PC-9 (cell line): ENCODE measurements around the gene KRT4. TPM values are rescaled to one million over a fixed set of nuclear protein-coding genes. Genes with fewer than 3 reads are reported as not detected.

Experiments used
- BruUV-seq: library from RNA; stranded (reverse); fragments of 400-500 nt; replicated peaks from 2 replicates; lab custom pipeline; 2021; lab: Mats Ljungman, UMichigan
- CTCF ChIA-PET: fragments of 300-600 bp; sonication (Branson Sonifier 250); formaldehyde crosslinking; loops from one replicate; lab custom pipeline; 2022; ENCODE audit warnings: antibody characterized with exemption; lab: Charles Lee
- POLR2A ChIA-PET: fragments of 300-600 bp; sonication (Branson Sonifier 250); formaldehyde crosslinking; loops from one replicate; lab custom pipeline; 2022; ENCODE audit warnings: antibody characterized with exemption; ENCODE audit not compliant: unreplicated experiment; lab: Charles Lee
- DNase-seq, 2 experiments: peaks; one replicate each; pipeline versions ENCODE4 v3.0.0 to v3.0.0-alpha.2; 2015 to 2022; ENCODE audit warnings: mixed read lengths in 1 of 2
- H2AFZ ChIP-seq: fragments of 200-600 bp; sonication (generic); 2 replicates; pipeline ENCODE4 v1.8.1; 2017; ENCODE audit warnings: antibody characterized with exemption
- H3F3A ChIP-seq: fragments of 200-600 bp; sonication (generic); 2 replicates; pipeline ENCODE4 v1.8.1; 2017; ENCODE audit warnings: antibody characterized with exemption, mild to moderate bottlenecking, low read depth; ENCODE audit not compliant: insufficient read depth
- H3K27ac ChIP-seq: fragments of 200-600 bp; sonication (generic); 2 replicates; pipeline ENCODE4 v1.6.1; 2016; ENCODE audit warnings: mixed run types
- H3K27me3 ChIP-seq: fragments of 200-600 bp; sonication (generic); 2 replicates; pipeline ENCODE4 v1.6.1; 2016; ENCODE audit warnings: low read depth, mixed run types; ENCODE audit not compliant: insufficient read depth
- H3K36me3 ChIP-seq: fragments of 200-600 bp; sonication (generic); 2 replicates; pipeline ENCODE4 v1.6.1; 2016; ENCODE audit warnings: low read depth, mixed run types
- H3K4me1 ChIP-seq: fragments of 200-600 bp; sonication (generic); replicated peaks from 2 replicates; pipeline ENCODE4 v1.6.1; 2016; ENCODE audit warnings: mixed run types; ENCODE audit not compliant: insufficient read depth
- H3K4me2 ChIP-seq: fragments of 200-600 bp; sonication (generic); 2 replicates; pipeline ENCODE4 v1.6.1; 2017; ENCODE audit warnings: mixed run types
- H3K4me3 ChIP-seq: fragments of 200-600 bp; sonication (generic); 2 replicates; pipeline ENCODE4 v1.6.1; 2016; ENCODE audit warnings: mixed run types
- H3K79me2 ChIP-seq: fragments of 200-600 bp; sonication (generic); 2 replicates; pipeline ENCODE4 v1.6.1; 2017; ENCODE audit warnings: low read depth, mixed run types
- H3K9me2 ChIP-seq: fragments of 200-600 bp; sonication (generic); 2 replicates; pipeline ENCODE4 v1.8.1; 2017; ENCODE audit warnings: mild to moderate bottlenecking; ENCODE audit not compliant: insufficient read depth
- H3K9me3 ChIP-seq: fragments of 200-600 bp; sonication (generic); 2 replicates; pipeline ENCODE4 v1.8.1; 2016; ENCODE audit warnings: low read depth; ENCODE audit not compliant: insufficient read depth
- H4K20me1 ChIP-seq: fragments of 200-600 bp; sonication (generic); 2 replicates; pipeline ENCODE4 v1.8.1; 2017; ENCODE audit not compliant: insufficient read depth
- EZH2 ChIP-seq: fragments of 200-600 bp; sonication (generic); IDR thresholded peaks from 2 replicates; pipeline ENCODE4 v1.8.0; 2017; ENCODE audit warnings: antibody characterized with exemption, low read depth
- intact Hi-C: fragments of 100-400 bp; cut with micrococcal nuclease; formaldehyde crosslinking; loops from one replicate; pipeline ENCODE4 v1.10.0; 2022; ENCODE audit not compliant: unreplicated experiment
- total RNA-seq: library from RNA; stranded (reverse); gene quantifications from 2 replicates; pipeline ENCODE4 v1.2.3, GENCODE V29; 2021
- TF ChIP-seq, protein P1 (sequence below): fragments of 200-600 bp; sonication (generic); conservative IDR thresholded peaks from 2 replicates; pipeline ENCODE4 v1.6.1; 2017; ENCODE audit warnings: mixed run types, antibody characterized with exemption, mild to moderate bottlenecking, moderate library complexity

The KRT4 gene
- total RNA-seq, 1 experiment from 2014 or later = 3.0 TPM

DNA sequence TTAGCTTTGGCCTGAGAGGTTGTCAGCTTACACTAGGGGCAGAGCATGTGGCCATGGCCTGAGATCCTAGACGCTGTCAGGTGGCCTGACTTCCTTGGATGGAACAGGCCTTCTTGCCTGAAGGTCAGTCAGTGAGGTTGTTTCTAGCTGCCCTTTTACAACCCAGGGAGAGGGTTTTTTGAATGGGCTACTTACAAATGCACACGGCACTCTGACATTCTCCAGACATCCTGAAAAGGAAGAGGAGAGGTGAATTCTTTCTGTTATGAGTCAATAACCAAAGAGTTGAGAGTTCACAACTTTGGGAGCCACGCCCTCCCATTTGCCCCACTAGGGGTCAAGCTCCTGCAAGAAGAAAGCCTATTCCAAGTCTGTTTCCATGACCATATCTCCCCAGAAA is 44.6 kb downstream of the KRT4 start:
- 0 out of 2 replicates have a peak overlapping the region, but pooled peaks have one; percentile 16 for H3K4me2 ChIP-seq
- ChIA-PET CTCF (no interaction called here), POLR2A (no interaction called here)
- no peaks in the 10 kb centered on the region for H3K36me3 ChIP-seq
- DNase-seq = peak in 1 of 2 experiments; percentile 36
- no peaks in the 10 kb centered on the region for H3F3A ChIP-seq
- no peak overlapping the region for H3K27ac ChIP-seq
- H3K79me2 ChIP-seq = no peaks in the 10 kb centered on the region
- H3K27me3 ChIP-seq = no peaks in the 10 kb centered on the region
- H2AFZ ChIP-seq = no peak overlapping the region
- BruUV-seq = no TSS peak
- 0 out of 2 replicates have a peak, but pooled peaks cover 5% of the 10 kb centered on the region for H3K4me1 ChIP-seq
- H3K4me3 ChIP-seq = no peak overlapping the region
- H3K9me3 ChIP-seq = no peaks in the 10 kb centered on the region; the same call in 1 of the 2 replicates
- no peak for TF ChIP-seq EZH2
- TF ChIP-seq, protein P1, sequence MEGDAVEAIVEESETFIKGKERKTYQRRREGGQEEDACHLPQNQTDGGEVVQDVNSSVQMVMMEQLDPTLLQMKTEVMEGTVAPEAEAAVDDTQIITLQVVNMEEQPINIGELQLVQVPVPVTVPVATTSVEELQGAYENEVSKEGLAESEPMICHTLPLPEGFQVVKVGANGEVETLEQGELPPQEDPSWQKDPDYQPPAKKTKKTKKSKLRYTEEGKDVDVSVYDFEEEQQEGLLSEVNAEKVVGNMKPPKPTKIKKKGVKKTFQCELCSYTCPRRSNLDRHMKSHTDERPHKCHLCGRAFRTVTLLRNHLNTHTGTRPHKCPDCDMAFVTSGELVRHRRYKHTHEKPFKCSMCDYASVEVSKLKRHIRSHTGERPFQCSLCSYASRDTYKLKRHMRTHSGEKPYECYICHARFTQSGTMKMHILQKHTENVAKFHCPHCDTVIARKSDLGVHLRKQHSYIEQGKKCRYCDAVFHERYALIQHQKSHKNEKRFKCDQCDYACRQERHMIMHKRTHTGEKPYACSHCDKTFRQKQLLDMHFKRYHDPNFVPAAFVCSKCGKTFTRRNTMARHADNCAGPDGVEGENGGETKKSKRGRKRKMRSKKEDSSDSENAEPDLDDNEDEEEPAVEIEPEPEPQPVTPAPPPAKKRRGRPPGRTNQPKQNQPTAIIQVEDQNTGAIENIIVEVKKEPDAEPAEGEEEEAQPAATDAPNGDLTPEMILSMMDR = no peak
- intact Hi-C loops = no loop called here
- H4K20me1 ChIP-seq = no peaks in the 10 kb centered on the region
- H3K9me2 ChIP-seq = no peaks in the 10 kb centered on the region

DNA sequence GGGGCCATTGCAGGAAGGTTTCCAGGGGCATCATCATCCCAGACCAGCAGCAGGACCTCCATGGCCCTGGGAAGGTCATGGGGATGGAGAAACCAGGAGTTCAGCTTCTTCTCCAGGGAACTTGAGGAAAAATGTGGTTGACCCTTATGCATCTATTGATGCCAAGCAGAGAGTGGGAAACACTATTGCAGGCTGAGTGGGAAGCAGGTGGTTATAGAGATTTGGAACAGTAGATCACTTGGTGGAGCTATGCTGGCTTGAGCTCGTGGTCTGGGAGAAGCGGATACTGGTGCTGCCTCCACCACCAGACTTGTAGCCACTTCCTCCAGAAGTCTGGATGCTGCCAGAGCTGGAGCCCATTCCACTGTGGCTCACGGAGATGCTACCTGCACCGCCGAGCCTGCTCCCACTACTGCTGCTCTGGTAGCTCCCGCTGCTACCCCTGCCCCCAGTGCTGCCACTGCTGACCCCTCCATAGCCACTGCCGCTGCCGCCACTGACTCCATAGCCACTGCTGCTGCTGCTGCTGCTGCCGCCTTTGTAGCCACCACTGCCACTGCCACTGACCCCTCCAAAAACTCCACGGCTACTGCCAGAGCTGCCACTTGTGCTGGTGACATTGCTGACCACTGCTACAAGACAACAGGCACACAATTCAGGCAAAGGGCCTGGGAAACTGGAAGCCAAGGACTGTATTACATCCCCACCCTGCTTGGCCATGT is 45.3 kb downstream of the KRT4 start:
- ChIA-PET POLR2A (no interaction called here), CTCF (no interaction called here)
- no peak for TF ChIP-seq EZH2
- TF ChIP-seq, protein P1 = no peak
- H3F3A ChIP-seq = no peaks in the 10 kb centered on the region
- H3K9me2 ChIP-seq = no peaks in the 10 kb centered on the region
- H2AFZ ChIP-seq = no peak overlapping the region
- DNase-seq = no peak
- intact Hi-C loops = no loop called here
- no peaks in the 10 kb centered on the region; the same call in 1 of the 2 replicates for H3K9me3 ChIP-seq
- H3K27ac ChIP-seq = no peak overlapping the region
- BruUV-seq = no TSS peak
- H3K79me2 ChIP-seq = no peaks in the 10 kb centered on the region
- no peaks in the 10 kb centered on the region for H3K36me3 ChIP-seq
- 0 out of 2 replicates have a peak, but pooled peaks cover 5% of the 10 kb centered on the region for H3K4me1 ChIP-seq
- no peaks in the 10 kb centered on the region for H4K20me1 ChIP-seq
- H3K4me2 ChIP-seq = no peak overlapping the region
- no peak overlapping the region for H3K4me3 ChIP-seq
- no peaks in the 10 kb centered on the region for H3K27me3 ChIP-seq

DNA sequence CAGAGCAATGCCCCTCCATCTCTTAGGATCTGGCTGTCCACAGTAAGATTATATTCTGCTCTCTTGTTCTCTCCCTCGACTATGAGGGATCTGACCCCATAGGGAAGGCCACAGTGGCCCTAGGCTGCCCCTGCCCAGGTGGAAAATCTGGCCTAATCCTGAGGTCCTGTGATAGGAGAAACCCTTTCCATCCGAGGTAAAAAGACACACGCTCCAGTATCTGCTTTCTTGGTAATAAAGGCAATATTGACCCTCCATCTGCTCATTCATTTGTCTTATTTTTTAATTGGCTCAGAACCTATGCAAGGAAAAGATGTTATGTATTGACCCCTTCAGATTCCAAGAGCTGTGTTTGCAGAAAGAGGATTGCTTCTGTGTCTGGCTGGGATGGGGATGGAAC is 46.5 kb downstream of the KRT4 start:
- no peak overlapping the region for H3K4me3 ChIP-seq
- DNase-seq = no peak
- 0 out of 2 replicates have a peak, but pooled peaks cover 5% of the 10 kb centered on the region for H3K4me1 ChIP-seq
- H3K9me2 ChIP-seq = no peaks in the 10 kb centered on the region
- H3K4me2 ChIP-seq = no peak overlapping the region
- CTCF ChIA-PET = no interaction called here
- intact Hi-C loops = no loop called here
- POLR2A ChIA-PET = no interaction called here
- no peaks in the 10 kb centered on the region for H3K79me2 ChIP-seq
- H3K27me3 ChIP-seq = no peaks in the 10 kb centered on the region
- H3K9me3 ChIP-seq = no peaks in the 10 kb centered on the region; the same call in none of the 2 replicates
- no peaks in the 10 kb centered on the region for H4K20me1 ChIP-seq
- no TSS peak for BruUV-seq
- H3F3A ChIP-seq = no peaks in the 10 kb centered on the region
- H2AFZ ChIP-seq = no peak overlapping the region
- H3K27ac ChIP-seq = no peak overlapping the region
- no peaks in the 10 kb centered on the region for H3K36me3 ChIP-seq
- TF ChIP-seq, protein P1 = no peak
- TF ChIP-seq EZH2 = no peak
